A549 (cell line): ENCODE results near the gene CAMKK2.

Experiments
- ESRRA ChIP-seq: fragments of 150-350 bp; IDR thresholded peaks from 2 replicates; pipeline ENCODE4 v1.6.1; 2014; ENCODE audit warnings: mild to moderate bottlenecking, low read length, borderline replicate concordance
- HDAC2 ChIP-seq: fragments of 200-600 bp; sonication (generic); IDR thresholded peaks from 2 replicates; pipeline ENCODE4 v1.6.1; 2016
- MAFK ChIP-seq: fragments of 450-650 bp; IDR thresholded peaks from 2 replicates; pipeline ENCODE4 v1.6.1; 2014; ENCODE audit not compliant: partially characterized antibody
- TF ChIP-seq, protein P1 (sequence below): fragments of >200 bp; sonication (Bioruptor Twin); formaldehyde crosslinking; IDR thresholded peaks from 3 replicates; pipeline ENCODE4 v1.5.1; 2016
- TF ChIP-seq, protein P2 (sequence below): fragments of 200-600 bp; sonication (generic); IDR thresholded peaks from 2 replicates; pipeline ENCODE4 v1.6.1; 2016; ENCODE audit warnings: antibody characterized with exemption, mild to moderate bottlenecking, moderate library complexity

DNA sequence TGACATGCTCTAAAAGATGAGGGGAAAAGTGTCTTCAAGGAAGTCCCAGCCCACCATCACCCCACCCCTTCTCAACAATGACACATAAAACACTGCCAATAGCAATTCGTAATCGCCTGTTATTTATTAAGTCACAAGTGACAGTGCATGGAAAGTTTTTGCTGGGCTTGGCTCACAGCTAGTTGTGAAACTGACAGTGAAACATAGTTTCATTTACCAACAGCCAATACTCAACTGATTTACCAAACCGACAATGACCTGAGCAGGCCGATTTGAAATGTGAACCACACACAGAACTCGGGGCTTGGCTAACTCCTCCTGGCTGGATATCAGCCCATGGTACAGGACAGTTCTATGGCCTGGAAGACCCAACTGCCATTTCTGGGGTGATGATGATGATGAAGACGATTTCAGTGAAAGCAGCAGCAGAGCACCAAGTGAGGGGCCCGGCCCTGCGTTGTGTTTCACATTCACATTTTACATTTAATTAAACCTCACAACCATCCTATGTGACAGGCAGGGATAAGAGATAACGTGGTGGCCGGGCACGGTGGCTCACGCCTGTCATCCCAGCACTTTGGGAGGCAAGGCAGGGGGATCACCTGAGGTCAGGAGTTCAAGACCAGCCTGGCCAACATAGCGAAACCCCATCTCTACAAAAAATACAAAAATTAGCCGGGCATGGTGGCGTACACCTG, 42.7 kb downstream of the CAMKK2 start:
- TF ChIP-seq HDAC2 (no peak), MAFK (no peak), ESRRA (no peak)
- TF ChIP-seq, protein P1, sequence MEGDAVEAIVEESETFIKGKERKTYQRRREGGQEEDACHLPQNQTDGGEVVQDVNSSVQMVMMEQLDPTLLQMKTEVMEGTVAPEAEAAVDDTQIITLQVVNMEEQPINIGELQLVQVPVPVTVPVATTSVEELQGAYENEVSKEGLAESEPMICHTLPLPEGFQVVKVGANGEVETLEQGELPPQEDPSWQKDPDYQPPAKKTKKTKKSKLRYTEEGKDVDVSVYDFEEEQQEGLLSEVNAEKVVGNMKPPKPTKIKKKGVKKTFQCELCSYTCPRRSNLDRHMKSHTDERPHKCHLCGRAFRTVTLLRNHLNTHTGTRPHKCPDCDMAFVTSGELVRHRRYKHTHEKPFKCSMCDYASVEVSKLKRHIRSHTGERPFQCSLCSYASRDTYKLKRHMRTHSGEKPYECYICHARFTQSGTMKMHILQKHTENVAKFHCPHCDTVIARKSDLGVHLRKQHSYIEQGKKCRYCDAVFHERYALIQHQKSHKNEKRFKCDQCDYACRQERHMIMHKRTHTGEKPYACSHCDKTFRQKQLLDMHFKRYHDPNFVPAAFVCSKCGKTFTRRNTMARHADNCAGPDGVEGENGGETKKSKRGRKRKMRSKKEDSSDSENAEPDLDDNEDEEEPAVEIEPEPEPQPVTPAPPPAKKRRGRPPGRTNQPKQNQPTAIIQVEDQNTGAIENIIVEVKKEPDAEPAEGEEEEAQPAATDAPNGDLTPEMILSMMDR = no peak
- TF ChIP-seq, protein P2, sequence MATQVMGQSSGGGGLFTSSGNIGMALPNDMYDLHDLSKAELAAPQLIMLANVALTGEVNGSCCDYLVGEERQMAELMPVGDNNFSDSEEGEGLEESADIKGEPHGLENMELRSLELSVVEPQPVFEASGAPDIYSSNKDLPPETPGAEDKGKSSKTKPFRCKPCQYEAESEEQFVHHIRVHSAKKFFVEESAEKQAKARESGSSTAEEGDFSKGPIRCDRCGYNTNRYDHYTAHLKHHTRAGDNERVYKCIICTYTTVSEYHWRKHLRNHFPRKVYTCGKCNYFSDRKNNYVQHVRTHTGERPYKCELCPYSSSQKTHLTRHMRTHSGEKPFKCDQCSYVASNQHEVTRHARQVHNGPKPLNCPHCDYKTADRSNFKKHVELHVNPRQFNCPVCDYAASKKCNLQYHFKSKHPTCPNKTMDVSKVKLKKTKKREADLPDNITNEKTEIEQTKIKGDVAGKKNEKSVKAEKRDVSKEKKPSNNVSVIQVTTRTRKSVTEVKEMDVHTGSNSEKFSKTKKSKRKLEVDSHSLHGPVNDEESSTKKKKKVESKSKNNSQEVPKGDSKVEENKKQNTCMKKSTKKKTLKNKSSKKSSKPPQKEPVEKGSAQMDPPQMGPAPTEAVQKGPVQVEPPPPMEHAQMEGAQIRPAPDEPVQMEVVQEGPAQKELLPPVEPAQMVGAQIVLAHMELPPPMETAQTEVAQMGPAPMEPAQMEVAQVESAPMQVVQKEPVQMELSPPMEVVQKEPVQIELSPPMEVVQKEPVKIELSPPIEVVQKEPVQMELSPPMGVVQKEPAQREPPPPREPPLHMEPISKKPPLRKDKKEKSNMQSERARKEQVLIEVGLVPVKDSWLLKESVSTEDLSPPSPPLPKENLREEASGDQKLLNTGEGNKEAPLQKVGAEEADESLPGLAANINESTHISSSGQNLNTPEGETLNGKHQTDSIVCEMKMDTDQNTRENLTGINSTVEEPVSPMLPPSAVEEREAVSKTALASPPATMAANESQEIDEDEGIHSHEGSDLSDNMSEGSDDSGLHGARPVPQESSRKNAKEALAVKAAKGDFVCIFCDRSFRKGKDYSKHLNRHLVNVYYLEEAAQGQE = no peak
